MCF 10A (cell line): Measurements from ENCODE around the gene CBX2. TPM values are rescaled to one million over a fixed set of nuclear protein-coding genes. Genes with fewer than 3 reads are reported as not detected.

Source experiments
- BruUV-seq: library from RNA; stranded (reverse); fragments of 400-500 nt; replicated peaks from 2 replicates; lab custom pipeline; 2021; lab: Mats Ljungman, UMichigan
- CTCF ChIA-PET: fragments of 300-600 bp; sonication (Branson Sonifier 250); formaldehyde crosslinking; extraction: SDS; loops from one replicate; lab custom pipeline; 2021; ENCODE audit warnings: antibody characterized with exemption, inconsistent platforms; lab: Yijun Ruan, JAX
- POLR2A ChIA-PET: fragments of 300-600, 350-650 bp; sonication (Branson Sonifier 250); formaldehyde crosslinking; extraction: SDS; loops from one replicate; lab custom pipeline; 2020; ENCODE audit warnings: antibody characterized with exemption, inconsistent platforms; lab: Yijun Ruan, JAX
- DNase-seq: peaks from one replicate; pipeline ENCODE4 v3.0.0-alpha.2; 2018; ENCODE audit not compliant: unreplicated experiment
- H3K27ac Mint-ChIP-seq: one replicate; pipeline ENCODE4 v1.8.0; 2022; ENCODE audit warnings: mild to moderate bottlenecking, low read depth, mixed read lengths; ENCODE audit not compliant: unreplicated experiment
- H3K27me3 Mint-ChIP-seq: one replicate; pipeline ENCODE4 v1.8.0; 2022; ENCODE audit warnings: mixed read lengths; ENCODE audit not compliant: insufficient read depth, unreplicated experiment
- H3K36me3 Mint-ChIP-seq: one replicate; pipeline ENCODE4 v1.8.0; 2022; ENCODE audit warnings: mild to moderate bottlenecking, moderate library complexity, mixed read lengths; ENCODE audit not compliant: insufficient read depth, unreplicated experiment
- H3K4me1 Mint-ChIP-seq: one replicate; pipeline ENCODE4 v1.8.0; 2022; ENCODE audit warnings: mixed read lengths; ENCODE audit not compliant: insufficient read depth, unreplicated experiment
- H3K4me3 Mint-ChIP-seq: one replicate; pipeline ENCODE4 v1.8.0; 2022; ENCODE audit warnings: mild to moderate bottlenecking, moderate library complexity, mixed read lengths; ENCODE audit not compliant: unreplicated experiment
- H3K9me3 Mint-ChIP-seq: one replicate; pipeline ENCODE4 v1.8.0; 2022; ENCODE audit warnings: mixed read lengths; ENCODE audit not compliant: unreplicated experiment
- CTCF ChIP-seq: fragments of 200-600 bp; IDR thresholded peaks from one replicate; pipeline ENCODE4 v1.8.0; 2022; ENCODE audit warnings: antibody characterized with exemption, mild to moderate bottlenecking; ENCODE audit not compliant: unreplicated experiment
- intact Hi-C: fragments of 100-400 bp; cut with micrococcal nuclease; formaldehyde crosslinking; loops from 2 replicates; pipeline ENCODE4 v1.14.1; 2022
- total RNA-seq: library from RNA; stranded (reverse); gene quantifications from 2 replicates; pipeline ENCODE4 v1.2.3, GENCODE V29; 2022

CBX2 gene
- total RNA-seq, 1 experiment from 2014 or later: 3.9 TPM

GRCh38 chr17:79778504-79779083 is 646 bp downstream of the CBX2 start:
- intact Hi-C loops: no loop called here
- DNase-seq: peak; percentile 20
- no TSS peak for BruUV-seq
- Mint-ChIP-seq H3K27me3 (peaks cover 15% of the 10 kb centered on the region), H3K4me1 (peaks cover 7% of the 10 kb centered on the region), H3K36me3 (peaks cover 2% of the 10 kb centered on the region), H3K27ac (no peak overlapping the region), H3K9me3 (no peaks in the 10 kb centered on the region), H3K4me3 (peak overlapping the region; percentile 76)
- TF ChIP-seq CTCF: no peak
- CTCF ChIA-PET: interaction anchor here (0.6 to 1.6 kb wide), 4 partner anchors 15 to 216 kb away, joined by 3 to 4 read pairs (median 3); no protein-coding TSS in a partner anchor
- POLR2A ChIA-PET: interaction anchor here (0.6 to 3.7 kb wide), 7 partner anchors 11 to 412 kb away, joined by 3 to 17 read pairs (median 4); partner anchors contain the start of gene CBX8

GRCh38 chr17:79779084-79779529 is 1.2 kb downstream of the CBX2 start:
- no TSS peak for BruUV-seq
- H3K9me3 Mint-ChIP-seq: no peaks in the 10 kb centered on the region
- POLR2A ChIA-PET: interaction anchor here (0.6 to 3.7 kb wide), 8 partner anchors 11 to 1056 kb away, joined by 3 to 17 read pairs (median 4); partner anchors contain the start of gene CBX8
- CTCF ChIA-PET: interaction anchor here (0.7 to 1.6 kb wide), 3 partner anchors 34 to 174 kb away, joined by 3 to 4 read pairs (median 3); no protein-coding TSS in a partner anchor
- no peak for TF ChIP-seq CTCF
- H3K27me3 Mint-ChIP-seq: peaks cover 10% of the 10 kb centered on the region
- H3K27ac Mint-ChIP-seq: no peak overlapping the region
- H3K36me3 Mint-ChIP-seq: peaks cover 7% of the 10 kb centered on the region
- H3K4me3 Mint-ChIP-seq: peak overlapping the region; percentile 76
- H3K4me1 Mint-ChIP-seq: peaks cover 7% of the 10 kb centered on the region
- DNase-seq: no peak
- intact Hi-C loops: no loop called here

GRCh38 chr17:79779661-79780365 is 1.9 kb downstream of the CBX2 start:
- no peak for TF ChIP-seq CTCF
- peaks cover 10% of the 10 kb centered on the region for H3K36me3 Mint-ChIP-seq
- DNase-seq: no peak
- H3K27ac Mint-ChIP-seq: no peak overlapping the region
- H3K4me3 Mint-ChIP-seq: peak overlapping the region; percentile 76
- H3K9me3 Mint-ChIP-seq: no peaks in the 10 kb centered on the region
- peaks cover 2% of the 10 kb centered on the region for H3K27me3 Mint-ChIP-seq
- intact Hi-C loops: no loop called here
- H3K4me1 Mint-ChIP-seq: peaks cover 7% of the 10 kb centered on the region
- no TSS peak for BruUV-seq
- ChIA-PET CTCF (interaction anchor here (0.7 to 1.6 kb wide), 3 partner anchors 35 to 173 kb away, joined by 3 to 4 read pairs (median 3); no protein-coding TSS in a partner anchor), POLR2A (interaction anchor here (0.6 to 3.7 kb wide), 3 partner anchors 17 to 1057 kb away, joined by 3 to 17 read pairs (median 3); partner anchors contain the start of gene CBX8)
